ENCODE data around the gene LRCH1. TPM values are rescaled to one million over a fixed set of nuclear protein-coding genes. Genes with fewer than 3 reads are reported as not detected.

Gene LRCH1
- total RNA-seq, 4 donors from 2014 or later, result 17.2 to 25.7 (median 21.9) TPM

DNA sequence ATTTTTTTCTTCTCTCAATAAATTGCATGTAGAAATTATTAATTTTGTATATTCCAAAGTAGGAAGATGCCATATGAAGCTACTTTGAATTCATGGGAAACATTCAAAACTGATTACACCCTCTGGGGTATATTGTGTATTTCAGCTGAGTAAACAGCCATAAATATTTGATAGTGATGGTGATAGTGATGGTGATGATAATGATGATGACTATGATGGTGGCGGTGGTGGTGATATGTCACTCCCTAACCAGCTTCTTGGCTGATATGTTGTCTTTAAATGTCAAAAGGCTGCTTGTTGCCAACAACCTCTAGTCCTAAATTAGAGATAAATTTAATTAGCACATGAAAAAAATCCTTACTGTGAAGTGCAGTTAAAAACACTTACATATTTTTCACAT is 102.0 kb downstream of the LRCH1 start:
- TF ChIP-seq, protein P1, sequence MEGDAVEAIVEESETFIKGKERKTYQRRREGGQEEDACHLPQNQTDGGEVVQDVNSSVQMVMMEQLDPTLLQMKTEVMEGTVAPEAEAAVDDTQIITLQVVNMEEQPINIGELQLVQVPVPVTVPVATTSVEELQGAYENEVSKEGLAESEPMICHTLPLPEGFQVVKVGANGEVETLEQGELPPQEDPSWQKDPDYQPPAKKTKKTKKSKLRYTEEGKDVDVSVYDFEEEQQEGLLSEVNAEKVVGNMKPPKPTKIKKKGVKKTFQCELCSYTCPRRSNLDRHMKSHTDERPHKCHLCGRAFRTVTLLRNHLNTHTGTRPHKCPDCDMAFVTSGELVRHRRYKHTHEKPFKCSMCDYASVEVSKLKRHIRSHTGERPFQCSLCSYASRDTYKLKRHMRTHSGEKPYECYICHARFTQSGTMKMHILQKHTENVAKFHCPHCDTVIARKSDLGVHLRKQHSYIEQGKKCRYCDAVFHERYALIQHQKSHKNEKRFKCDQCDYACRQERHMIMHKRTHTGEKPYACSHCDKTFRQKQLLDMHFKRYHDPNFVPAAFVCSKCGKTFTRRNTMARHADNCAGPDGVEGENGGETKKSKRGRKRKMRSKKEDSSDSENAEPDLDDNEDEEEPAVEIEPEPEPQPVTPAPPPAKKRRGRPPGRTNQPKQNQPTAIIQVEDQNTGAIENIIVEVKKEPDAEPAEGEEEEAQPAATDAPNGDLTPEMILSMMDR (IDR thresholded peaks at IDR 0.05), result no peak
- no peak for TF ChIP-seq EP300 (IDR thresholded peaks at IDR 0.05)
- no peak for TF ChIP-seq POLR2A (IDR thresholded peaks at IDR 0.05)
- 52 to 53% methylated on average over 1 of the region's 1 CpG for WGBS, 2 donors
- Histone ChIP-seq H3K9me3 (no peaks in the 10 kb centered on the region), H3K27ac (peak overlapping the region; percentile 66 to 85 (median 78)), H3K4me3 (no peak overlapping the region), H3K27me3 (no peaks in the 10 kb centered on the region), H3K4me1 (peaks cover 4 to 56% (median 12%) of the 10 kb centered on the region in 4 donors), H3K36me3 (no peaks in the 10 kb centered on the region)
- DNase-seq (ENCODE audit: low spot score in 2 of 2), result no peak

DNA sequence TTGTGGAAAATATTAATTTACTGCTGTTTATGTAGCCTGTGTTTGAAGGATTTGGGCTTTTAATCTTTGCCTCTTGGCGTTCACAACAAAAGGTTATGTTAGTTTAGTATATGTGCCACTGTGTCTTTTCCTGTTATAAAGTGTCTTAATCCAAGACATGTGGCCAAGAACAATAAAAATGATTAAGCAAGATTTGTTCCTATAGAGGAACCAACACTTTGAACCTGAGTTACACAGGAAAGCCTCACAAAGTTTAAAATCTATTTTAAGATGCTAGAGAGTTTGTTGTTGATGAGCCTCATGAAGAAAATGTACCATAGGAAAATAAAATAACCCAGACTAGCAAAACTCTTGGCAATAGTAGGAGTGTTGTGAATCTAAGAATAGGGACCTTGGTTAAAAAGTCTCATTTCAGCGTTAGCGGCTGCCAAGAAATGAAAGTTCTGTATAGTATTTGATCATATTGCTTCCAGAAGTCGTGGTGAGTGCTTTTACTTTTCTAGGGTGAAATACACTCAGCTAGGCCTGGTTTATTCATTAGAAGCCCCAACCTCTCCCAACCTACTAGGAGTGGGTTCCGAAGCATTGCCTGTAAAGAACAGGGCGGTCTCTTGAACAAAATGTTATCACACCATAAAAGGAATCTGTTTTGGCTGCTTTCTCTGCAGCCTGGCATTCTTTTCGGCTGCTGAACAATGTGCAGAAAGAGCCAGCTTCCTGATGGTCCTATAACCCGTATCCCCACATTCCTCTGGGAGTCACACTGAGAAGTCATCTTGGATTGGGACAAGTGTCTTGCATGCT is 102.6 kb downstream of the LRCH1 start:
- peak in 1 of 2 donors; percentile 25 for TF ChIP-seq EP300 (IDR thresholded peaks at IDR 0.05)
- TF ChIP-seq, protein P1 (IDR thresholded peaks at IDR 0.05), result no peak
- DNase-seq (ENCODE audit: low spot score in 2 of 2), result no peak
- no peaks in the 10 kb centered on the region for H3K27me3 ChIP-seq
- H3K4me1 ChIP-seq, result peaks cover 4 to 52% (median 12%) of the 10 kb centered on the region in 4 donors
- H3K9me3 ChIP-seq, result no peaks in the 10 kb centered on the region
- peak overlapping the region; percentile 66 to 85 (median 78) for H3K27ac ChIP-seq
- WGBS, 2 donors, result 10 to 16% methylated on average over 8 of the region's 8 CpGs
- H3K4me3 ChIP-seq, result peak overlapping the region in 1 of 4 donors; percentile 1
- H3K36me3 ChIP-seq, result no peaks in the 10 kb centered on the region

DNA sequence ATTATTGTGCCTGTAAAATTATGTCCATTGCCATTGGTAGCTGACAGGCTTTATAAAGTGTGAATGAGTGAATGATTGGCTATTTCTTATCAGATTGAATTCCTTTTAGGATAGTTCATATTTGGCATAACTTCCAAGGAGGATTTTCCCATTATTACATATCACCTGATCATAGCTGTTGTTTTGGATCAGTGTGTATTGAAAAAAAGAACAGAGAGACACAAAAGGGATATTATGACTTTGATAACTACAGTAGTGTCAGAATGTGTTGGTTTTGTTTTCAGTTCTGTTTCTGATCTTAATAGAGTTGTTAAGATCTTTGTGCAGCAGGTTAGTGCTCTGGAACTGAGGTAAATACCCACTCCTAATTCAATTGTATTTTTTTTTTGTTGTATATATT is 103.8 kb downstream of the LRCH1 start:
- Histone ChIP-seq H3K27ac (peak overlapping the region in 3 of 4 donors; percentile 66 to 85 (median 75)), H3K4me3 (no peak overlapping the region), H3K4me1 (peaks cover 4 to 52% (median 12%) of the 10 kb centered on the region in 4 donors), H3K9me3 (no peaks in the 10 kb centered on the region), H3K36me3 (no peaks in the 10 kb centered on the region), H3K27me3 (no peaks in the 10 kb centered on the region)
- TF ChIP-seq POLR2A (IDR thresholded peaks at IDR 0.05), result no peak
- TF ChIP-seq EP300 (IDR thresholded peaks at IDR 0.05), result no peak
- TF ChIP-seq, protein P1 (IDR thresholded peaks at IDR 0.05), result no peak
- no peak for DNase-seq (ENCODE audit: low spot score in 2 of 2)

DNA sequence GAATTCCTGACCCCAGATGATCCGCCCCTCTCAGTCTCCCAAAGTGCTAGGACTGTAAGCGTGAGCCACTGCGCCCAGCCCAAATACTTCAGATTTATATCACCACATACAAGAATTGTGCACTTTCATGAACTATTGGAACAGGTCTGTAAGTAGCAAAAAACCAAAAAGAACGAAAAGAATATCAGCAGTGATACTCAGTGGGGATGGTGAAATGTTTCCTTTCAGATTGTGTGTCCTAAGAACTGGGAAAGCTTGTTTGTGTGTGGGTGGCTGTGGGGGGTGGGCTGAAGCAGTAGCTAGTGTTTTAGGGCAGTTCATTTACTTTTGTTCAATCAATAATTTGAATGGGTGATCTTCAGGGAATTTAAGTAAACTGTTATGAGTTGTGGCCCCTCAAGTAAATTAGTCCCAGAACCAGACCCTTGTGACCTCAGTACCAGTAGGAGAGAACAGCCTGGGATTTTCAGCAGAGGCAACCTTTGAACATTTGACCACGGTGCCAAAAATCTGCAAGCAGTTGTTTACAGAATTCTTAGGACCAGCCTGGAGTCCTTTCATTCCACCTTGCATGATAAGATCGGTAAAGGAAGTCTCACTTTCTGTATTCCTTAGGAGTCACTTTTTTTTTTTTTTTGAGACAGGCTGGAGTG is 106.6 kb downstream of the LRCH1 start:
- Histone ChIP-seq H3K4me3 (no peak overlapping the region), H3K9me3 (no peaks in the 10 kb centered on the region), H3K27ac (no peak overlapping the region), H3K4me1 (peaks cover 4 to 64% (median 13%) of the 10 kb centered on the region in 4 donors), H3K36me3 (no peaks in the 10 kb centered on the region), H3K27me3 (no peaks in the 10 kb centered on the region)
- WGBS, 2 donors, result 74 to 84% methylated on average over 6 of the region's 6 CpGs
- DNase-seq (ENCODE audit: low spot score in 2 of 2), result no peak
- TF ChIP-seq EP300 (IDR thresholded peaks at IDR 0.05) (no peak), POLR2A (IDR thresholded peaks at IDR 0.05) (no peak)
- TF ChIP-seq, protein P1 (IDR thresholded peaks at IDR 0.05), result no peak

DNA sequence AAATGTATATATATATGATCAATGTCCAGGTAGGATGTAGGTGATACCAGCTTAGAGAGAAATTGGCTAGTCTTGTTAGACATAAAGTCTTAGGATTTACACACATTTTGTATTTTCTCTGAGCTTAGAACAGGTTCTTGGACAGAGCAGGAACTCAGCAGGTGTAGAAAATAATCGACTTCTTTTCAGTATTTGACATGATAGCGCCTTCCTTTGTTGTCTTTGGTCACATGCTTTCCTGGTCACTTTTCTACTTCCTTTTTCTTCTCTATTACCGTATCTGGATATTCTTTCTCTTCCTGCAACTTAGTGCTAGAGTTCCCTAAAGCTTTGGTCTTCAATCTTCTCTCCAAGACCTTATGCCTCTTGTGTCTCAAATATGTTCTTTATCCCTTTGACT is 107.4 kb downstream of the LRCH1 start:
- Histone ChIP-seq H3K9me3 (no peaks in the 10 kb centered on the region), H3K27ac (no peak overlapping the region), H3K4me3 (no peak overlapping the region), H3K27me3 (no peaks in the 10 kb centered on the region), H3K4me1 (peaks cover 0 to 60% (median 8%) of the 10 kb centered on the region in 4 donors), H3K36me3 (no peaks in the 10 kb centered on the region)
- TF ChIP-seq, protein P1 (IDR thresholded peaks at IDR 0.05), result no peak
- TF ChIP-seq EP300 (IDR thresholded peaks at IDR 0.05), result no peak
- no peak for TF ChIP-seq POLR2A (IDR thresholded peaks at IDR 0.05)
- 79 to 87% methylated on average over 3 of the region's 3 CpGs for WGBS, 2 donors
- DNase-seq (ENCODE audit: low spot score in 2 of 2), result no peak
